DND-41 (cell line): ENCODE measurements around the gene FSD1L.

Experiments
- ATAC-seq: fragments of 200-7000 bp; cut with Tn5 transposase; 3 replicates; pipeline ENCODE4 v1.9.1; 2021; ENCODE audit warnings: low read depth; ENCODE audit not compliant: insufficient read depth
- DNase-seq: peaks from one replicate; pipeline ENCODE4 v3.0.0-alpha.2; 2020
- H2AFZ ChIP-seq: 2 replicates; pipeline ENCODE4 v1.6.0; 2012; ENCODE audit warnings: low read depth, low read length
- H3K27ac ChIP-seq: 2 replicates; pipeline ENCODE4 v1.5.1; 2012; ENCODE audit warnings: low read length, inconsistent platforms
- H3K27me3 ChIP-seq: fragments of 200-600 bp; sonication (generic); 2 replicates; pipeline ENCODE4 v1.6.0; 2012; ENCODE audit warnings: low read length, mild to moderate bottlenecking, inconsistent platforms; ENCODE audit not compliant: insufficient read depth, poor library complexity
- H3K36me3 ChIP-seq: 2 replicates; pipeline ENCODE4 v1.5.1; 2012; ENCODE audit warnings: low read length, inconsistent platforms; ENCODE audit not compliant: insufficient read depth
- H3K4me1 ChIP-seq: 2 replicates; pipeline ENCODE4 v1.5.1; 2012; ENCODE audit warnings: mild to moderate bottlenecking, low read length; ENCODE audit not compliant: insufficient read depth
- H3K4me2 ChIP-seq: 2 replicates; pipeline ENCODE4 v1.6.0; 2012; ENCODE audit warnings: mild to moderate bottlenecking, moderate library complexity, low read length, inconsistent platforms; ENCODE audit not compliant: insufficient read depth
- H3K4me3 ChIP-seq, 2 experiments: fragments of 200-600 bp in 1 of 2; shearing (Covaris generic) in 1 of 2; 2 replicates each; pipeline ENCODE4 v1.5.1; 2012 to 2016; ENCODE audit warnings: inconsistent platforms in 2 of 2, low read length in 2 of 2, mild to moderate bottlenecking in 2 of 2, low read depth in 1 of 2, moderate library complexity in 1 of 2
- H3K79me2 ChIP-seq: 2 replicates; pipeline ENCODE4 v1.6.0; 2012; ENCODE audit warnings: low read length, inconsistent platforms; ENCODE audit not compliant: insufficient read depth
- H3K9ac ChIP-seq: 2 replicates; pipeline ENCODE4 v1.6.0; 2012; ENCODE audit warnings: low read depth, mild to moderate bottlenecking, inconsistent platforms, low read length, moderate library complexity
- H3K9me3 ChIP-seq: 2 replicates; pipeline ENCODE4 v1.5.1; 2012; ENCODE audit warnings: low read length, moderate library complexity, mild to moderate bottlenecking, inconsistent platforms; ENCODE audit not compliant: insufficient read depth, severe bottlenecking
- H4K20me1 ChIP-seq: 2 replicates; pipeline ENCODE4 v1.6.0; 2012; ENCODE audit warnings: low read length; ENCODE audit not compliant: insufficient read depth
- CTCF ChIP-seq: IDR thresholded peaks from 2 replicates; pipeline ENCODE4 v1.5.1; 2012; ENCODE audit warnings: borderline replicate concordance, low read length, moderate library complexity, mild to moderate bottlenecking; ENCODE audit not compliant: poor library complexity, severe bottlenecking; ENCODE audit errors: extremely low read depth
- EZH2 ChIP-seq: IDR thresholded peaks from 3 replicates; pipeline ENCODE4 v1.6.1; 2012; ENCODE audit warnings: borderline replicate concordance, low read depth, mild to moderate bottlenecking, moderate library complexity, low read length, inconsistent platforms; ENCODE audit not compliant: severe bottlenecking

Gene FSD1L

GRCh38 chr9:105459336-105459735 is 11.5 kb downstream of the FSD1L start:
- Histone ChIP-seq H3K4me1 (no peaks in the 10 kb centered on the region), H4K20me1 (no peaks in the 10 kb centered on the region), H2AFZ (no peak overlapping the region), H3K9ac (no peak overlapping the region), H3K79me2 (peaks cover 39% of the 10 kb centered on the region), H3K9me3 (peaks cover 10% of the 10 kb centered on the region), H3K36me3 (peaks cover 8% of the 10 kb centered on the region), H3K27me3 (no peaks in the 10 kb centered on the region), H3K4me2 (no peak overlapping the region), H3K27ac (no peak overlapping the region), H3K4me3 (no peak overlapping the region)
- TF ChIP-seq EZH2, result no peak
- no peak for TF ChIP-seq CTCF
- ATAC-seq (no peak), DNase-seq (no peak)

GRCh38 chr9:105466898-105467455 is 19.1 kb downstream of the FSD1L start:
- H3K9me3 ChIP-seq, result no peaks in the 10 kb centered on the region
- H3K36me3 ChIP-seq, result peaks cover 27% of the 10 kb centered on the region; the same call in 1 of the 2 replicates
- H3K79me2 ChIP-seq, result no peaks in the 10 kb centered on the region
- no peak for ATAC-seq
- H3K27ac ChIP-seq, result no peak overlapping the region
- DNase-seq, result no peak
- H3K9ac ChIP-seq, result no peak overlapping the region
- H3K4me1 ChIP-seq, result no peaks in the 10 kb centered on the region
- no peaks in the 10 kb centered on the region for H3K27me3 ChIP-seq
- H3K4me2 ChIP-seq, result no peak overlapping the region
- no peak overlapping the region for H3K4me3 ChIP-seq
- no peak for TF ChIP-seq CTCF
- no peaks in the 10 kb centered on the region for H4K20me1 ChIP-seq
- H2AFZ ChIP-seq, result no peak overlapping the region

- DNase-seq (no peak), ATAC-seq (no peak)
- Histone ChIP-seq H3K4me2 (no peak overlapping the region), H4K20me1 (no peaks in the 10 kb centered on the region), H3K27me3 (no peaks in the 10 kb centered on the region), H3K4me1 (no peaks in the 10 kb centered on the region), H2AFZ (no peak overlapping the region), H3K9me3 (no peaks in the 10 kb centered on the region), H3K27ac (no peak overlapping the region), H3K9ac (no peak overlapping the region), H3K79me2 (no peaks in the 10 kb centered on the region), H3K4me3 (no peak overlapping the region), H3K36me3 (peaks cover 27% of the 10 kb centered on the region; the same call in 1 of the 2 replicates)
- no peak for TF ChIP-seq CTCF
- no peak for TF ChIP-seq EZH2
These were observed 21.0 kb downstream of the FSD1L start for GRCh38 chr9:105468875-105469274.

- no peaks in the 10 kb centered on the region for H4K20me1 ChIP-seq
- no peak overlapping the region for H3K9ac ChIP-seq
- no peak overlapping the region for H2AFZ ChIP-seq
- H3K27me3 ChIP-seq, result no peaks in the 10 kb centered on the region
- no peaks in the 10 kb centered on the region for H3K4me1 ChIP-seq
- no peak for DNase-seq
- H3K27ac ChIP-seq, result no peak overlapping the region
- H3K9me3 ChIP-seq, result no peaks in the 10 kb centered on the region
- H3K79me2 ChIP-seq, result no peaks in the 10 kb centered on the region
- ATAC-seq, result no peak
- TF ChIP-seq EZH2, result no peak
- no peak for TF ChIP-seq CTCF
- no peak overlapping the region for H3K4me3 ChIP-seq
- peaks cover 19% of the 10 kb centered on the region; the same call in 1 of the 2 replicates for H3K36me3 ChIP-seq
- no peak overlapping the region for H3K4me2 ChIP-seq
These were observed 25.4 kb downstream of the FSD1L start for GRCh38 chr9:105473221-105473620.
